Ovary (tissue), 9 donors: ENCODE measurements around the gene PFDN6. TPM values are rescaled to one million over a fixed set of nuclear protein-coding genes. Genes with fewer than 3 reads are reported as not detected.

Experiments
- DNase-seq, 5 donors: peaks; one replicate each; pipeline ENCODE4 v3.0.0-alpha.2; 2019 to 2020
- H3K27ac ChIP-seq, 2 donors: fragments of 200-600 bp; one replicate each; pipeline versions ENCODE4 v1.5.1 to v1.8.0; 2019 to 2022
- H3K27me3 ChIP-seq: fragments of 200-600 bp; one replicate; pipeline ENCODE4 v1.8.0; 2022
- H3K36me3 ChIP-seq: fragments of 200-600 bp; sonication (generic); one replicate; pipeline ENCODE4 v1.5.1; 2019
- H3K4me1 ChIP-seq: one replicate; pipeline ENCODE4 v1.8.1; 2013; ENCODE audit warnings: mild to moderate bottlenecking, moderate library complexity; ENCODE audit not compliant: insufficient read depth
- H3K4me3 ChIP-seq: fragments of 200-600 bp; sonication (generic); one replicate; pipeline ENCODE4 v1.5.1; 2017
- H3K9me3 ChIP-seq, 2 donors: fragments of 200-600 bp in 1 of 2; sonication (generic) in 1 of 2; one replicate each; pipeline versions ENCODE4 v1.5.1 to v1.8.1; 2013 to 2019; ENCODE audit warnings: mild to moderate bottlenecking in 1 of 2, moderate library complexity in 1 of 2
- CTCF ChIP-seq, 3 donors: fragments of 450-650 bp in 2 of 3; fragments of 200-600 bp in 1 of 3; IDR thresholded peaks; one replicate each; pipeline versions ENCODE4 v1.5.1 to v1.8.0; 2016 to 2022; ENCODE audit warnings: antibody characterized with exemption in 3 of 3, mild to moderate bottlenecking in 1 of 3
- EP300 ChIP-seq: sonication (generic); formaldehyde crosslinking; IDR thresholded peaks from one replicate; pipeline ENCODE4 v1.6.1; 2017; ENCODE audit warnings: antibody characterized with exemption
- POLR2A ChIP-seq: fragments of 450-650 bp; IDR thresholded peaks from one replicate; pipeline ENCODE4 v1.6.1; 2017; ENCODE audit warnings: antibody characterized with exemption, mild to moderate bottlenecking, moderate library complexity
- WGBS, 3 donors: extraction: QIAGEN DNeasy Blood & Tissue Kit in 1 of 3; methylation state at CpG; one replicate each; pipeline versions ENCODE4 v1.1.5 to v1.1.7; 2013 to 2017; 5-methylcytosine and 5-hydroxymethylcytosine counted together
- intact Hi-C, 4 donors: fragments of 100-400 bp; cut with DNase I; formaldehyde crosslinking; loops; one replicate each; pipeline versions ENCODE4 v1.11.0 to v1.15.1; 2022 to 2023
- polyA plus RNA-seq, 2 donors: library from polyadenylated mRNA; stranded (reverse); fragments of 200-250 nt in 1 of 2; fragments of 350-450 nt in 1 of 2; fragmentation: Illumina TruSeq in 1 of 2; extraction: RNeasy Lipid Tissue Mini Kit (QIAGEN cat#74804) in 1 of 2; gene quantifications; one replicate each; pipeline ENCODE4 v1.2.3, GENCODE V29; 2013 to 2014
- total RNA-seq, 7 donors: library from RNA; depleted of rRNA in 2 of 7; stranded (reverse); fragments of >200 nt in 2 of 7; fragmentation: NEBNext Ultra II Directional in 3 of 7; extraction: Animal tissue kit (Norgen Biotek cat#: 25700) in 3 of 7; gene quantifications; one replicate each; pipeline versions ENCODE4 v1.1.0 to v1.2.4, GENCODE V29; 2016 to 2023
- donor health status: DM: no; HTN: no; CAD: no; lungs with moderate emphysema.
- donor health status: DM: no; HTN: no; CAD: no.
- donor health status: Bipolar disorder and iron deficiency.
- donor health status: DM: yes; HTN: yes; CAD: no.
- donor health status: DM: no; HTN: no; CAD: no.
- donor health status: DM: yes; HTN: yes; CAD: no.

Gene PFDN6
- total and polyA plus RNA-seq, 9 donors = 9.8 to 83.0 (median 42.7) TPM

- intact Hi-C loops = loop anchor here in 1 of 4 donors (10.0 kb wide), 1 partner anchor 115 kb away; the partner anchor contains the start of genes CUTA and PHF1
- 0 to 1% (median 0%) methylated on average over 38 to 54 of the region's 54 CpGs for WGBS, 3 donors
- Histone ChIP-seq H3K36me3 (no peaks in the 10 kb centered on the region), H3K9me3 (no peaks in the 10 kb centered on the region), H3K27ac (peak overlapping the region; percentile 73 to 96), H3K4me3 (peak overlapping the region; percentile 69), H3K27me3 (no peaks in the 10 kb centered on the region), H3K4me1 (peaks cover 9% of the 10 kb centered on the region)
- TF ChIP-seq CTCF (IDR thresholded peaks at IDR 0.05) (peak in 2 of 3 donors; percentile 52 to 66), EP300 (peak; percentile 9), POLR2A (peak; percentile 77)
- DNase-seq = peak; percentile 90 to 93 (median 92)
These were observed 10.0 kb downstream of the PFDN6 start for GRCh38 chr6:33299237-33299944.

GRCh38 chr6:33301877-33302276 is 12.5 kb downstream of the PFDN6 start:
- Histone ChIP-seq H3K27ac (no peak overlapping the region), H3K9me3 (no peaks in the 10 kb centered on the region), H3K27me3 (no peaks in the 10 kb centered on the region), H3K36me3 (no peaks in the 10 kb centered on the region), H3K4me1 (peaks cover 9% of the 10 kb centered on the region), H3K4me3 (no peak overlapping the region)
- no peak for TF ChIP-seq CTCF (IDR thresholded peaks at IDR 0.05)
- no peak for TF ChIP-seq POLR2A
- TF ChIP-seq EP300 = no peak
- 81 to 93% (median 87%) methylated on average over 3 of the region's 3 CpGs for WGBS, 3 donors
- intact Hi-C loops = loop anchor here in 1 of 4 donors (5.0 kb wide), 1 partner anchor 115 kb away; the partner anchor contains the start of gene CUTA
- no peak for DNase-seq

- no peaks in the 10 kb centered on the region for H3K36me3 ChIP-seq
- TF ChIP-seq CTCF (IDR thresholded peaks at IDR 0.05) (no peak), EP300 (no peak), POLR2A (no peak)
- no peaks in the 10 kb centered on the region for H3K27me3 ChIP-seq
- intact Hi-C loops = loop anchor here in 1 of 4 donors (5.0 kb wide), 1 partner anchor 113 kb away; the partner anchor contains the start of gene CUTA
- DNase-seq = no peak
- 85 to 86% (median 85%) methylated on average over 16 of the region's 16 CpGs for WGBS, 3 donors
- H3K4me3 ChIP-seq = no peak overlapping the region
- H3K9me3 ChIP-seq = no peaks in the 10 kb centered on the region
- H3K4me1 ChIP-seq = peaks cover 3% of the 10 kb centered on the region
- no peak overlapping the region for H3K27ac ChIP-seq
These were observed 14.8 kb downstream of the PFDN6 start for GRCh38 chr6:33304216-33304615.

GRCh38 chr6:33305052-33305451 is 15.7 kb downstream of the PFDN6 start:
- Histone ChIP-seq H3K27me3 (no peaks in the 10 kb centered on the region), H3K9me3 (no peaks in the 10 kb centered on the region), H3K4me3 (no peak overlapping the region), H3K4me1 (peaks cover 1% of the 10 kb centered on the region), H3K36me3 (no peaks in the 10 kb centered on the region), H3K27ac (no peak overlapping the region)
- no peak for DNase-seq
- TF ChIP-seq POLR2A (no peak), EP300 (no peak), CTCF (IDR thresholded peaks at IDR 0.05) (no peak)
- 79 to 86% (median 85%) methylated on average over 8 of the region's 8 CpGs for WGBS, 3 donors
- intact Hi-C loops = no loop called here
